Panc1 (cell line): ENCODE data around the gene HIKESHI. TPM values are rescaled to one million over a fixed set of nuclear protein-coding genes. Genes with fewer than 3 reads are reported as not detected.

Source experiments
- ATAC-seq: fragments of 200-7000 bp; cut with Tn5 transposase; 2 replicates; pipeline ENCODE4 v1.9.1; 2020; ENCODE audit warnings: mild to moderate bottlenecking, moderate library complexity
- BruUV-seq: library from RNA; stranded (reverse); fragments of 400-500 nt; replicated peaks from 2 replicates; lab custom pipeline; 2021; lab: Mats Ljungman, UMichigan
- CTCF ChIA-PET: fragments of 300-600 bp; sonication (Branson Sonifier 250); formaldehyde crosslinking; loops from one replicate; lab custom pipeline; 2022; ENCODE audit warnings: antibody characterized with exemption; lab: Charles Lee
- POLR2A ChIA-PET: fragments of 300-600 bp; sonication (Branson Sonifier 250); formaldehyde crosslinking; loops from one replicate; lab custom pipeline; 2022; ENCODE audit warnings: antibody characterized with exemption; lab: Charles Lee
- DNase-seq: peaks from one replicate; pipeline ENCODE4 v3.0.0-alpha.2; 2010; ENCODE audit warnings: low read depth, low spot score
- H3K27ac ChIP-seq: 2 replicates; pipeline ENCODE4 v1.5.1; 2011; ENCODE audit warnings: mild to moderate bottlenecking, low read length, inconsistent platforms
- H3K27me3 ChIP-seq: fragments of 200-500 bp; sonication (Bioruptor generic); 2 replicates; pipeline ENCODE4 v1.6.0; 2014; ENCODE audit warnings: low read length, inconsistent platforms; ENCODE audit not compliant: control insufficient read depth, insufficient read depth
- H3K36me3 ChIP-seq: fragments of 200-500 bp; sonication (Bioruptor generic); 2 replicates; pipeline ENCODE4 v1.5.1; 2014; ENCODE audit warnings: inconsistent platforms, mild to moderate bottlenecking, low read length, moderate library complexity; ENCODE audit not compliant: control insufficient read depth, insufficient read depth
- H3K4me1 ChIP-seq: 2 replicates; pipeline ENCODE4 v1.5.1; 2011; ENCODE audit warnings: inconsistent platforms, mild to moderate bottlenecking, low read length, moderate library complexity; ENCODE audit not compliant: control insufficient read depth, insufficient read depth
- H3K4me3 ChIP-seq, 2 experiments: 2 replicates each; pipeline ENCODE4 v1.5.1; 2011 to 2012; ENCODE audit warnings: low read depth in 2 of 2, low read length in 2 of 2, mild to moderate bottlenecking in 2 of 2, inconsistent platforms in 1 of 2, moderate library complexity in 1 of 2
- H3K9me3 ChIP-seq: fragments of 200-500 bp; sonication (Bioruptor generic); 2 replicates; pipeline ENCODE4 v1.5.1; 2014; ENCODE audit warnings: low read depth, mild to moderate bottlenecking, inconsistent platforms, low read length, moderate library complexity; ENCODE audit not compliant: control insufficient read depth, insufficient read depth
- CTCF ChIP-seq: fragments of 450-650 bp; IDR thresholded peaks from 2 replicates; pipeline ENCODE4 v1.5.1; 2017; ENCODE audit warnings: mild to moderate bottlenecking
- POLR2AphosphoS5 ChIP-seq: IDR thresholded peaks from 2 replicates; pipeline ENCODE4 v1.6.1; 2012; ENCODE audit warnings: mild to moderate bottlenecking, low read depth, low read length, moderate library complexity
- REST ChIP-seq, 2 experiments: IDR thresholded peaks; 2 replicates each; pipeline ENCODE4 v1.6.1; 2011 to 2012; ENCODE audit warnings: low read depth in 2 of 2, control low read depth in 1 of 2, low read length in 1 of 2, mild to moderate bottlenecking in 1 of 2, moderate library complexity in 1 of 2; ENCODE audit not compliant: insufficient read depth in 1 of 2
- SIN3A ChIP-seq: IDR thresholded peaks from 2 replicates; pipeline ENCODE4 v1.6.1; 2012; ENCODE audit warnings: low read depth, mild to moderate bottlenecking, low read length, moderate library complexity, borderline replicate concordance; ENCODE audit not compliant: insufficient read depth
- TCF7L2 ChIP-seq: IDR thresholded peaks from 2 replicates; pipeline ENCODE4 v1.6.1; 2011; ENCODE audit warnings: mild to moderate bottlenecking, low read depth, low read length, inconsistent platforms
- in situ Hi-C: cut with HindIII; loops from 2 replicates; pipeline ENCODE4 v1.10.0; 2016; ENCODE audit warnings: low sequenced_read_pairs, low pct_unique_long_range_greater_than_20kb
- intact Hi-C: fragments of 100-400 bp; cut with micrococcal nuclease; formaldehyde crosslinking; loops from one replicate; pipeline ENCODE4 v1.10.0; 2022; ENCODE audit not compliant: unreplicated experiment
- total RNA-seq: library from RNA; stranded (reverse); gene quantifications from one replicate; pipeline ENCODE4 v1.2.1, GENCODE V29; 2021; ENCODE audit not compliant: unreplicated experiment

The HIKESHI gene
- total RNA-seq, 1 experiment from 2014 or later, result 61.3 TPM

GRCh38 chr11:86372041-86372440 is 70.0 kb downstream of the HIKESHI start:
- POLR2A ChIA-PET, result no interaction called here
- CTCF ChIA-PET, result no interaction called here
- Histone ChIP-seq H3K27ac (no peak overlapping the region), H3K27me3 (no peaks in the 10 kb centered on the region), H3K4me1 (no peaks in the 10 kb centered on the region), H3K9me3 (no peaks in the 10 kb centered on the region), H3K4me3 (no peak overlapping the region), H3K36me3 (no peaks in the 10 kb centered on the region)
- in situ Hi-C loops, result no loop called here
- intact Hi-C loops, result loop anchor here (10.0 kb wide), 1 partner anchor 543 kb away; no protein-coding TSS in a partner anchor
- DNase-seq, result no peak
- BruUV-seq, result no TSS peak
- ATAC-seq, result no peak
- TF ChIP-seq CTCF (no peak), TCF7L2 (no peak), SIN3A (no peak), POLR2AphosphoS5 (no peak), REST (IDR thresholded peaks at IDR 0.05; ENCODE audit: insufficient read depth in 1 of 2, low read depth in 2 of 2, low read length in 1 of 2) (no peak)

GRCh38 chr11:86372586-86372985 is 70.5 kb downstream of the HIKESHI start:
- in situ Hi-C loops (no loop called here), intact Hi-C loops (loop anchor here (10.0 kb wide), 1 partner anchor 542 kb away; no protein-coding TSS in a partner anchor)
- no peaks in the 10 kb centered on the region for H3K9me3 ChIP-seq
- no TSS peak for BruUV-seq
- no peak overlapping the region for H3K27ac ChIP-seq
- no peak for TF ChIP-seq TCF7L2
- TF ChIP-seq REST (IDR thresholded peaks at IDR 0.05; ENCODE audit: insufficient read depth in 1 of 2, low read depth in 2 of 2, low read length in 1 of 2), result no peak
- no peak for TF ChIP-seq POLR2AphosphoS5
- no peak for TF ChIP-seq SIN3A
- no peak for TF ChIP-seq CTCF
- ChIA-PET POLR2A (no interaction called here), CTCF (no interaction called here)
- H3K36me3 ChIP-seq, result no peaks in the 10 kb centered on the region
- H3K4me1 ChIP-seq, result no peaks in the 10 kb centered on the region
- no peak overlapping the region for H3K4me3 ChIP-seq
- DNase-seq (no peak), ATAC-seq (no peak)
- H3K27me3 ChIP-seq, result no peaks in the 10 kb centered on the region
